Vagina (tissue), 2 donors: ENCODE data around the gene INPP4A. TPM values are rescaled to one million over a fixed set of nuclear protein-coding genes. Genes with fewer than 3 reads are reported as not detected.
"Not testable (repeated sequence)": the region's sequence is repeated elsewhere in the genome, so short reads cannot be mapped to it uniquely, and the experiment has no call there.

Source experiments
- DNase-seq, 2 donors: peaks; one replicate each; pipeline ENCODE4 v3.0.0-alpha.2; 2017; ENCODE audit errors: extremely low spot score in 2 of 2
- H3K27ac ChIP-seq: fragments of 200-600 bp; sonication (generic); one replicate; pipeline ENCODE4 v1.5.1; 2019
- H3K27me3 ChIP-seq: fragments of 200-600 bp; sonication (generic); one replicate; pipeline ENCODE4 v1.5.1; 2019
- H3K36me3 ChIP-seq, 2 donors: fragments of 200-600 bp; sonication (generic); one replicate each; pipeline ENCODE4 v1.5.1; 2017 to 2019
- H3K4me1 ChIP-seq: fragments of 200-600 bp; sonication (generic); one replicate; pipeline ENCODE4 v1.5.1; 2019
- H3K4me3 ChIP-seq, 2 donors: fragments of 200-600 bp; sonication (generic); 1 replicate in 1 of 2; 2 replicates in 1 of 2; pipeline ENCODE4 v1.5.1; 2016 to 2019
- H3K9me3 ChIP-seq: fragments of 200-600 bp; sonication (generic); one replicate; pipeline ENCODE4 v1.5.1; 2019
- CTCF ChIP-seq, 3 experiments: fragments of 450-650 bp in 2 of 3; fragments of 200-600 bp in 1 of 3; sonication (generic) in 1 of 3; IDR thresholded peaks; one replicate each; pipeline ENCODE4 v1.5.1; 2017 to 2019; ENCODE audit warnings: antibody characterized with exemption in 3 of 3, mild to moderate bottlenecking in 2 of 3, moderate library complexity in 2 of 3
- POLR2A ChIP-seq, 2 donors: fragments of 450-650 bp; IDR thresholded peaks; one replicate each; pipeline ENCODE4 v1.6.1; 2017; ENCODE audit warnings: antibody characterized with exemption in 2 of 2, mild to moderate bottlenecking in 2 of 2, moderate library complexity in 2 of 2
- POLR2AphosphoS5 ChIP-seq, 2 donors: sonication (generic); formaldehyde crosslinking; IDR thresholded peaks; one replicate each; pipeline ENCODE4 v1.9.0; 2017; ENCODE audit warnings: antibody characterized with exemption in 2 of 2, mild to moderate bottlenecking in 2 of 2, low read depth in 1 of 2; ENCODE audit not compliant: insufficient read depth in 1 of 2
- intact Hi-C: fragments of 100-400 bp; cut with DNase I; formaldehyde crosslinking; loops from one replicate; pipeline ENCODE4 v1.15.1; 2023
- total RNA-seq: library from RNA; depleted of rRNA; stranded (reverse); fragments of >200 nt; gene quantifications from one replicate; pipeline ENCODE4 v1.2.3, GENCODE V29; 2016

The INPP4A gene
- total RNA-seq, 1 donor from 2014 or later: 38.1 TPM

GRCh38 chr2:98426771-98427170 lies 17.9 kb upstream of the INPP4A start:
- H3K27ac ChIP-seq: no peak overlapping the region
- no peaks in the 10 kb centered on the region for H3K27me3 ChIP-seq
- no peaks in the 10 kb centered on the region for H3K4me1 ChIP-seq
- no peaks in the 10 kb centered on the region for H3K36me3 ChIP-seq
- TF ChIP-seq CTCF (IDR thresholded peaks at IDR 0.05) (no peak), POLR2AphosphoS5 (IDR thresholded peaks at IDR 0.05; ENCODE audit: insufficient read depth in 1 of 2, low read depth in 1 of 2) (no peak), POLR2A (IDR thresholded peaks at IDR 0.05) (no peak)
- intact Hi-C loops: no loop called here
- H3K4me3 ChIP-seq: no peak overlapping the region
- no peaks in the 10 kb centered on the region for H3K9me3 ChIP-seq
- DNase-seq: no peak

- H3K27me3 ChIP-seq: no peaks in the 10 kb centered on the region
- H3K9me3 ChIP-seq: peaks cover 3% of the 10 kb centered on the region
These were observed 12.5 kb upstream of the INPP4A start for GRCh38 chr2:98432145-98432544.

GRCh38 chr2:98433363-98433964 lies 11.2 kb upstream of the INPP4A start:
- intact Hi-C loops: no loop called here
- H3K27me3 ChIP-seq: no peaks in the 10 kb centered on the region
- no peak overlapping the region for H3K27ac ChIP-seq
- no peaks in the 10 kb centered on the region for H3K36me3 ChIP-seq
- H3K9me3 ChIP-seq: peaks cover 3% of the 10 kb centered on the region
- TF ChIP-seq CTCF (IDR thresholded peaks at IDR 0.05) (no peak), POLR2A (IDR thresholded peaks at IDR 0.05) (no peak), POLR2AphosphoS5 (IDR thresholded peaks at IDR 0.05; ENCODE audit: insufficient read depth in 1 of 2, low read depth in 1 of 2) (no peak)
- no peak overlapping the region for H3K4me3 ChIP-seq
- no peaks in the 10 kb centered on the region for H3K4me1 ChIP-seq
- peak in 1 of 2 donors; percentile 27 for DNase-seq

More at GRCh38 chr2:98432145-98432544, 12.5 kb upstream of the INPP4A start:
- Histone ChIP-seq H3K4me3 (no peak overlapping the region), H3K27ac (no peak overlapping the region), H3K4me1 (no peaks in the 10 kb centered on the region), H3K36me3 (no peaks in the 10 kb centered on the region)
- DNase-seq: no peak
- TF ChIP-seq POLR2A (IDR thresholded peaks at IDR 0.05): no peak
- no peak for TF ChIP-seq CTCF (IDR thresholded peaks at IDR 0.05)
- no peak for TF ChIP-seq POLR2AphosphoS5 (IDR thresholded peaks at IDR 0.05; ENCODE audit: insufficient read depth in 1 of 2, low read depth in 1 of 2)
- intact Hi-C loops: no loop called here

GRCh38 chr2:98434492-98434891 lies 10.2 kb upstream of the INPP4A start:
- no peak for TF ChIP-seq POLR2A (IDR thresholded peaks at IDR 0.05)
- TF ChIP-seq CTCF (IDR thresholded peaks at IDR 0.05): no peak
- TF ChIP-seq POLR2AphosphoS5 (IDR thresholded peaks at IDR 0.05; ENCODE audit: insufficient read depth in 1 of 2, low read depth in 1 of 2): no peak
- Histone ChIP-seq H3K4me3 (no peak overlapping the region), H3K36me3 (no peaks in the 10 kb centered on the region), H3K27ac (no peak overlapping the region), H3K27me3 (no peaks in the 10 kb centered on the region), H3K9me3 (peaks cover 3% of the 10 kb centered on the region), H3K4me1 (no peaks in the 10 kb centered on the region)
- intact Hi-C loops: no loop called here
- peak in 1 of 2 donors; percentile 5 for DNase-seq

GRCh38 chr2:98435670-98436069 lies 9.0 kb upstream of the INPP4A start:
- H3K27me3 ChIP-seq, H3K36me3 ChIP-seq, H3K9me3 ChIP-seq, intact Hi-C loops, H3K27ac ChIP-seq, H3K4me1 ChIP-seq, H3K4me3 ChIP-seq: not testable (repeated sequence)
- peak in 1 of 2 donors; percentile 10 for DNase-seq
